MCF 10A (cell line): ENCODE results near the gene MRPL3. TPM values are rescaled to one million over a fixed set of nuclear protein-coding genes. Genes with fewer than 3 reads are reported as not detected.

Experiments
- Bru-seq: library from RNA; stranded (reverse); fragments of 400-500 nt; gene quantifications from one replicate; lab custom pipeline; 2021; lab: Mats Ljungman, UMichigan
- BruChase-seq, 2 experiments: library from RNA; stranded (reverse); fragments of 400-500 nt; gene quantifications; one replicate each; lab custom pipeline; 2021; lab: Mats Ljungman, UMichigan
- BruUV-seq: library from RNA; stranded (reverse); fragments of 400-500 nt; replicated peaks from 2 replicates; lab custom pipeline; 2021; lab: Mats Ljungman, UMichigan
- CTCF ChIA-PET: fragments of 300-600 bp; sonication (Branson Sonifier 250); formaldehyde crosslinking; extraction: SDS; loops from one replicate; lab custom pipeline; 2021; ENCODE audit warnings: antibody characterized with exemption, inconsistent platforms; lab: Yijun Ruan, JAX
- POLR2A ChIA-PET: fragments of 300-600, 350-650 bp; sonication (Branson Sonifier 250); formaldehyde crosslinking; extraction: SDS; loops from one replicate; lab custom pipeline; 2020; ENCODE audit warnings: antibody characterized with exemption, inconsistent platforms; lab: Yijun Ruan, JAX
- DNase-seq: peaks from one replicate; pipeline ENCODE4 v3.0.0-alpha.2; 2018; ENCODE audit not compliant: unreplicated experiment
- H3K27ac Mint-ChIP-seq: one replicate; pipeline ENCODE4 v1.8.0; 2022; ENCODE audit warnings: mild to moderate bottlenecking, low read depth, mixed read lengths; ENCODE audit not compliant: unreplicated experiment
- H3K27me3 Mint-ChIP-seq: one replicate; pipeline ENCODE4 v1.8.0; 2022; ENCODE audit warnings: mixed read lengths; ENCODE audit not compliant: insufficient read depth, unreplicated experiment
- H3K36me3 Mint-ChIP-seq: one replicate; pipeline ENCODE4 v1.8.0; 2022; ENCODE audit warnings: mild to moderate bottlenecking, moderate library complexity, mixed read lengths; ENCODE audit not compliant: insufficient read depth, unreplicated experiment
- H3K4me1 Mint-ChIP-seq: one replicate; pipeline ENCODE4 v1.8.0; 2022; ENCODE audit warnings: mixed read lengths; ENCODE audit not compliant: insufficient read depth, unreplicated experiment
- H3K4me3 Mint-ChIP-seq: one replicate; pipeline ENCODE4 v1.8.0; 2022; ENCODE audit warnings: mild to moderate bottlenecking, moderate library complexity, mixed read lengths; ENCODE audit not compliant: unreplicated experiment
- H3K9me3 Mint-ChIP-seq: one replicate; pipeline ENCODE4 v1.8.0; 2022; ENCODE audit warnings: mixed read lengths; ENCODE audit not compliant: unreplicated experiment
- intact Hi-C: fragments of 100-400 bp; cut with micrococcal nuclease; formaldehyde crosslinking; loops from 2 replicates; pipeline ENCODE4 v1.14.1; 2022
- long read RNA-seq: library from polyadenylated mRNA; stranded (forward); transcript quantifications from one replicate; pipeline ENCODE4 v2.0.0, GENCODE V29; 2022
- total RNA-seq: library from RNA; stranded (reverse); gene quantifications from 2 replicates; pipeline ENCODE4 v1.2.3, GENCODE V29; 2022
- TF ChIP-seq, protein P1 (sequence below): fragments of 200-600 bp; IDR thresholded peaks from one replicate; pipeline ENCODE4 v1.8.0; 2022; ENCODE audit warnings: antibody characterized with exemption, mild to moderate bottlenecking; ENCODE audit not compliant: unreplicated experiment

Gene MRPL3
- total RNA-seq, result 138 and 179 TPM in 2 replicates
- percentile 96 among the genes with signal in this experiment for Bru-seq, nascent RNA
- BruChase-seq, experiment 1, labeled RNA remaining after a 6-hour chase, result percentile 91 among the genes with signal in this experiment
- BruChase-seq, experiment 2, labeled RNA remaining after a 2-hour chase, result percentile 89 among the genes with signal in this experiment
- long read RNA-seq, transcript MRPL3-201 (10 exons, 1,706 nt), result major isoform, 341 of 376 reads
- long read RNA-seq, transcript MRPL3-209 (10 exons, 1,377 nt), result minor isoform, 5 of 376 reads
- long read RNA-seq, partial matches to known transcripts, result 8 of 376 reads
- long read RNA-seq, other reads (novel, unspliced or antisense), result 19 of 376 reads

GRCh38 chr3:131502530-131503319 is at the start of gene MRPL3:
MRPL3 (minus strand) TSS chr3:131502971; CDS start chr3:131502821, 150 bp downstream.
- peak within 1 kb of the TSS; percentile 91 for H3K27ac Mint-ChIP-seq
- CTCF ChIA-PET, result interaction anchor here (0.8 to 1.0 kb wide), 2 partner anchors 470 to 527 kb away, joined by 3 read pairs; no protein-coding TSS in a partner anchor
- TF ChIP-seq, protein P1, sequence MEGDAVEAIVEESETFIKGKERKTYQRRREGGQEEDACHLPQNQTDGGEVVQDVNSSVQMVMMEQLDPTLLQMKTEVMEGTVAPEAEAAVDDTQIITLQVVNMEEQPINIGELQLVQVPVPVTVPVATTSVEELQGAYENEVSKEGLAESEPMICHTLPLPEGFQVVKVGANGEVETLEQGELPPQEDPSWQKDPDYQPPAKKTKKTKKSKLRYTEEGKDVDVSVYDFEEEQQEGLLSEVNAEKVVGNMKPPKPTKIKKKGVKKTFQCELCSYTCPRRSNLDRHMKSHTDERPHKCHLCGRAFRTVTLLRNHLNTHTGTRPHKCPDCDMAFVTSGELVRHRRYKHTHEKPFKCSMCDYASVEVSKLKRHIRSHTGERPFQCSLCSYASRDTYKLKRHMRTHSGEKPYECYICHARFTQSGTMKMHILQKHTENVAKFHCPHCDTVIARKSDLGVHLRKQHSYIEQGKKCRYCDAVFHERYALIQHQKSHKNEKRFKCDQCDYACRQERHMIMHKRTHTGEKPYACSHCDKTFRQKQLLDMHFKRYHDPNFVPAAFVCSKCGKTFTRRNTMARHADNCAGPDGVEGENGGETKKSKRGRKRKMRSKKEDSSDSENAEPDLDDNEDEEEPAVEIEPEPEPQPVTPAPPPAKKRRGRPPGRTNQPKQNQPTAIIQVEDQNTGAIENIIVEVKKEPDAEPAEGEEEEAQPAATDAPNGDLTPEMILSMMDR, result no peak
- peak; percentile 86 for DNase-seq
- peaks cover 21% of the 10 kb centered on the region for H3K4me1 Mint-ChIP-seq
- TSS peak; percentile 39 for BruUV-seq
- H3K27me3 Mint-ChIP-seq, result no peaks in the 10 kb centered on the region
- intact Hi-C loops, result loop anchor here (2.0 to 5.0 kb wide), 2 partner anchors 120 to 476 kb away; partner anchors contain the start of genes ASTE1, NEK11 and NUDT16
- H3K9me3 Mint-ChIP-seq, result no peaks in the 10 kb centered on the region
- peak within 1 kb of the TSS; percentile 95 for H3K4me3 Mint-ChIP-seq
- peaks cover 36% of the 10 kb centered on the region for H3K36me3 Mint-ChIP-seq
- POLR2A ChIA-PET, result interaction anchor here (0.6 to 0.8 kb wide), 3 partner anchors 13 to 37 kb away, joined by 3 to 6 read pairs (median 3); no protein-coding TSS in a partner anchor

DNA sequence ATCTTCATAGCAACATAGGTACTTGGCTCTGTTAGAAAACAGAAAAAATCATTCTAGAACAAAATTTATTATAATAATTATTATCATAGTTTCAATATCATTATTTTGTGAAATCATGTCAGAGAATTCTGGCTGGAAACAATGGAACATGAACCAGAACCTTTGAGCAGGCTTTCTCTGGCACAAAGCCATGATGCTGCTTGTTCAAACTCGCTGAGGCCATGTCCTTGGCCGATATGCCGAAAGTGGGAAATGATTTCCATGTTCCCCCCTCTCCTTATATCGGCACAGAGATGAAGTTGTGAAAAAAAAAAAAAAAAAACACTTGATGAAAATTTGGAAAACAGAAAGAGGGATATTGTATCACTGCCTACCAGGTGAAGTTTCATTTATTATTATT is 49.0 kb upstream of the MRPL3 start:
- peak; percentile 57 for DNase-seq
- ChIA-PET CTCF (no interaction called here), POLR2A (interaction anchor here (1.9 kb wide), 1 partner anchor 10 kb away, joined by 4 read pairs; no protein-coding TSS in a partner anchor)
- H3K4me1 Mint-ChIP-seq, result no peaks in the 10 kb centered on the region
- TF ChIP-seq, protein P1, result no peak
- H3K27ac Mint-ChIP-seq, result no peak overlapping the region
- intact Hi-C loops, result no loop called here
- no peak overlapping the region for H3K4me3 Mint-ChIP-seq
- no peaks in the 10 kb centered on the region for H3K36me3 Mint-ChIP-seq
- H3K9me3 Mint-ChIP-seq, result no peaks in the 10 kb centered on the region
- BruUV-seq, result no TSS peak
- peaks cover 32% of the 10 kb centered on the region for H3K27me3 Mint-ChIP-seq

DNA sequence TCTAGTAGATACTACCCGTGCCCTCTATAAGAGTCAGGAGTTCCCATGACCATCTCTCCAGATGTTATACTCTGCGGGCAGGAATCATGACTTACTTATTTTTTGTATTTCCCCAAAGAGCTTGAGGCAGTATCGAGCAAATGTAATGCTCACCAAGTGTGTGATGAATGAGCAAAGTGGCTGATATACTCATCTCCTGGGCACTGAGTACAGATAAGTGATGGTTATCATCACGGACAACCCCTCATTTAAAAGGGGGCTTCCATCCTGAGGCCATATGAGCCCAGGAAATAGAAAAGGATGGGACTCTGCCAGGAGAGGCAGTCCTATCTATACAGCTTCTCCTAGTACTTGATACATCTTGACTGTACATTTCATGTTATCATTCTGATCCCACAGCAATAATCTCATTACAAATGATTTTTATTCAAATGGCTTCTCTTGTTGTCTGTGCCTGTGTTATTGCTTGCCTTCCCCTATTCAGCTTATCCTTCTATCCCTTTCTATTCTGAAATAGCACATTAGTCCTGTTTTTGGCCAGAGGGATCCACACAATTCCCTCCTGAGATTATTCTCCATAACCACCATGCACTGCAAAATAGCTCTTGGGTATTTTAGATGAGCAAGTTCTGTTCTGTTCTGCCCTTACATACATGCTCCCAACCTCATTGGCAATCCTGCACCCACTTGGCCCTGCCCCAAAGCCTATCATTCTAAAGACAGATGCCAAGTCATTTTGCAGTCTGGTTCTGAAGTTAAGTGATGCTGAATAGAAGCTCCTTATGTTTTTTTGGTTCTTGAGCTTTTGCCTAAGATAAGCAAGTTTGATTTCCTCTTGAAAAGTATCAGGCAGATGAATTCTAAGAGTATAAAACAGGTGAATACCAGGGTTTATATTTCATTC is 48.0 kb upstream of the MRPL3 start:
- Mint-ChIP-seq H3K4me1 (no peaks in the 10 kb centered on the region), H3K36me3 (no peaks in the 10 kb centered on the region), H3K9me3 (no peaks in the 10 kb centered on the region), H3K27ac (no peak overlapping the region), H3K4me3 (no peak overlapping the region), H3K27me3 (peaks cover 32% of the 10 kb centered on the region)
- ChIA-PET POLR2A (interaction anchor here (1.4 to 1.9 kb wide), 2 partner anchors 11 to 12 kb away, joined by 3 to 4 read pairs; no protein-coding TSS in a partner anchor), CTCF (interaction anchor here (1.0 to 1.2 kb wide), 2 partner anchors 244 to 479 kb away, joined by 3 to 4 read pairs; no protein-coding TSS in a partner anchor)
- BruUV-seq, result no TSS peak
- intact Hi-C loops, result no loop called here
- no peak for DNase-seq
- TF ChIP-seq, protein P1, result no peak
